ENCODE data around the gene FBXO10.

DNA sequence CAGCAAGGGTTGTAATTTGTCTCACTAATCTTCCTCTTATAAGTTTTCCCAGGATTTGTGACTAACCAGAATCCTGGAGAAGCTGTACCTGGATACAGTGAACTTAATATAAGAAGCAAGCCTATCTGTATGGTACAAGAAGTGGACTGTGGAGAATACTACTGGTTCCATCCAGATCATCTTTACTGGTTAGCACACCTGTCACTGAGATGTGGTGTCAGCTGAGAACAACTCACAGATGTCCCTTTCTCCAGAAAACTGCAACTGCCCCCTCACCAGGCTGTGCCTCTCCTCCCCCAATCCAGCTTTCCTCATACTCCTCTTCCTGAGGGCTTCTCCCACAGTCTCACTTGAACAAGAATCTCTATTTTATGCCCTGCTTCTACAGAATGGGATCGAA is 4.9 kb downstream of the FBXO10 start:
- TF ChIP-seq, protein P1, sequence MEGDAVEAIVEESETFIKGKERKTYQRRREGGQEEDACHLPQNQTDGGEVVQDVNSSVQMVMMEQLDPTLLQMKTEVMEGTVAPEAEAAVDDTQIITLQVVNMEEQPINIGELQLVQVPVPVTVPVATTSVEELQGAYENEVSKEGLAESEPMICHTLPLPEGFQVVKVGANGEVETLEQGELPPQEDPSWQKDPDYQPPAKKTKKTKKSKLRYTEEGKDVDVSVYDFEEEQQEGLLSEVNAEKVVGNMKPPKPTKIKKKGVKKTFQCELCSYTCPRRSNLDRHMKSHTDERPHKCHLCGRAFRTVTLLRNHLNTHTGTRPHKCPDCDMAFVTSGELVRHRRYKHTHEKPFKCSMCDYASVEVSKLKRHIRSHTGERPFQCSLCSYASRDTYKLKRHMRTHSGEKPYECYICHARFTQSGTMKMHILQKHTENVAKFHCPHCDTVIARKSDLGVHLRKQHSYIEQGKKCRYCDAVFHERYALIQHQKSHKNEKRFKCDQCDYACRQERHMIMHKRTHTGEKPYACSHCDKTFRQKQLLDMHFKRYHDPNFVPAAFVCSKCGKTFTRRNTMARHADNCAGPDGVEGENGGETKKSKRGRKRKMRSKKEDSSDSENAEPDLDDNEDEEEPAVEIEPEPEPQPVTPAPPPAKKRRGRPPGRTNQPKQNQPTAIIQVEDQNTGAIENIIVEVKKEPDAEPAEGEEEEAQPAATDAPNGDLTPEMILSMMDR (IDR thresholded peaks at IDR 0.05) = no peak
- no peak for TF ChIP-seq POLR2A (IDR thresholded peaks at IDR 0.05)

All from heart left ventricle (tissue), 13 donors.